Adrenal gland (tissue), 5 donors: ENCODE data around the gene POC1A.

Experiments
- CTCF ChIP-seq, 6 experiments: fragments of 450-650 bp in 4 of 6; fragments of 200-600 bp in 2 of 6; sonication (generic) in 1 of 6; IDR thresholded peaks; 1 replicate in 5 of 6; 2 replicates in 1 of 6; pipeline versions ENCODE4 v1.5.1 to v1.8.0; 2016 to 2021; ENCODE audit warnings: antibody characterized with exemption in 6 of 6, mild to moderate bottlenecking in 2 of 6, moderate library complexity in 1 of 6
- POLR2A ChIP-seq, 2 donors: fragments of 450-650 bp; IDR thresholded peaks; one replicate each; pipeline ENCODE4 v1.6.1; 2017; ENCODE audit warnings: antibody characterized with exemption in 2 of 2, mild to moderate bottlenecking in 2 of 2, moderate library complexity in 1 of 2
- donor health status: DM: no; HTN: no; CAD: no.

DNA sequence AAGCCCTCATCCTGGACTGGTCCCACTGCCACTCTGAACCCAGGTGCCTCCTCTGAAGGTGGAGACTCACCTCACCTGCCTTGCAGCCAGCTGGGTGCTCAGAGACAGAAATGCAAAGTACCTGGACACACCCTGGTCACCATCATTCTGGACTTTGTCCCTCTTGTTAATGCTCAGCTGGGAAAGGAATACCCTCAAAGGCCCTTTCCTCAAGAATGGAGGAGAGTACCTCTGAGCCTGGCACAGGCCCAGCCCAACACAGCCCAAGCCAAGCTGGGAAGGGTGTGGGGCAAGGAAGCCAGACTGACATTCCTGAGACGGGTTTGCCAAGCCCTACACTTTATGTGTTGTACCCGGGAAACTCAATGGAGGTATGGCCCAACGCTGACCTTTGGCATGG, 42.8 kb upstream of the POC1A start:
- TF ChIP-seq POLR2A (IDR thresholded peaks at IDR 0.05): no peak
- no peak for TF ChIP-seq CTCF (IDR thresholded peaks at IDR 0.05)
